Sigmoid colon (tissue), 4 donors: ENCODE data around the gene ANXA3.

Experiments used
- EP300 ChIP-seq, 4 donors: sonication (generic); formaldehyde crosslinking; IDR thresholded peaks; one replicate each; pipeline ENCODE4 v1.6.1; 2017; ENCODE audit warnings: antibody characterized with exemption in 4 of 4
- POLR2A ChIP-seq, 2 donors: fragments of 450-650 bp; IDR thresholded peaks; one replicate each; pipeline ENCODE4 v1.6.1; 2016; ENCODE audit warnings: antibody characterized with exemption in 2 of 2, mild to moderate bottlenecking in 2 of 2, moderate library complexity in 2 of 2
- POLR2AphosphoS5 ChIP-seq, 4 donors: sonication (generic); formaldehyde crosslinking; IDR thresholded peaks; one replicate each; pipeline ENCODE4 v1.6.1; 2017; ENCODE audit warnings: antibody characterized with exemption in 4 of 4
- TF ChIP-seq, protein P1 (sequence below), 4 experiments: fragments of 450-650 bp in 3 of 4; fragments of 200-600 bp in 1 of 4; IDR thresholded peaks; one replicate each; pipeline ENCODE4 v1.5.1; 2016 to 2019; ENCODE audit warnings: antibody characterized with exemption in 4 of 4, mild to moderate bottlenecking in 3 of 4, moderate library complexity in 2 of 4

DNA sequence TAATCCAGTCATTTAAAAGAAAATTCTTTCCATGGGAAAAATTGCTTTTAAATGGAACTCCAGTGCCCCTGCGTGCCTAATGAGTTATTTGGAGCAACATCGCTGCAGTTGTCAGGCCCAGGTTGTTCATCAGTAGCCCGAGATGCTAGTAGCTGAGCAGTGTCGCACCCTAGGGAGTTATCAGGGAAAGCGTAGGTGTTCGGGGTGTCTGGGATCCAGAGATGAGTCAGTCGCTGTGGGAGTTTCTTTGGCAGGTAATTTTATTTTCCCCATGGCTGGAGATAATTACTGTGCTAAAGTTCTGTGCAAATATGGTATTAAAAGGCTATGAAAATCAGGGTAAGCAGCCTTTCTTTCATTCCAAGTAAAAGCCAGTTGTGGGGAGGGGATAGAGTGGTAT lies 49.4 kb downstream of the ANXA3 start:
- TF ChIP-seq, protein P1, sequence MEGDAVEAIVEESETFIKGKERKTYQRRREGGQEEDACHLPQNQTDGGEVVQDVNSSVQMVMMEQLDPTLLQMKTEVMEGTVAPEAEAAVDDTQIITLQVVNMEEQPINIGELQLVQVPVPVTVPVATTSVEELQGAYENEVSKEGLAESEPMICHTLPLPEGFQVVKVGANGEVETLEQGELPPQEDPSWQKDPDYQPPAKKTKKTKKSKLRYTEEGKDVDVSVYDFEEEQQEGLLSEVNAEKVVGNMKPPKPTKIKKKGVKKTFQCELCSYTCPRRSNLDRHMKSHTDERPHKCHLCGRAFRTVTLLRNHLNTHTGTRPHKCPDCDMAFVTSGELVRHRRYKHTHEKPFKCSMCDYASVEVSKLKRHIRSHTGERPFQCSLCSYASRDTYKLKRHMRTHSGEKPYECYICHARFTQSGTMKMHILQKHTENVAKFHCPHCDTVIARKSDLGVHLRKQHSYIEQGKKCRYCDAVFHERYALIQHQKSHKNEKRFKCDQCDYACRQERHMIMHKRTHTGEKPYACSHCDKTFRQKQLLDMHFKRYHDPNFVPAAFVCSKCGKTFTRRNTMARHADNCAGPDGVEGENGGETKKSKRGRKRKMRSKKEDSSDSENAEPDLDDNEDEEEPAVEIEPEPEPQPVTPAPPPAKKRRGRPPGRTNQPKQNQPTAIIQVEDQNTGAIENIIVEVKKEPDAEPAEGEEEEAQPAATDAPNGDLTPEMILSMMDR (IDR thresholded peaks at IDR 0.05), result no peak
- no peak for TF ChIP-seq POLR2A (IDR thresholded peaks at IDR 0.05)
- no peak for TF ChIP-seq POLR2AphosphoS5 (IDR thresholded peaks at IDR 0.05)
- no peak for TF ChIP-seq EP300 (IDR thresholded peaks at IDR 0.05)
